WI38 (cell line): ENCODE measurements around the gene SLC26A1.

Experiments
- H3K4me3 ChIP-seq: 2 replicates; pipeline ENCODE4 v1.5.1; 2011; ENCODE audit warnings: low read depth, mild to moderate bottlenecking, control low read depth, low read length
- TF ChIP-seq, protein P1 (sequence below): IDR thresholded peaks from 2 replicates; pipeline ENCODE4 v1.5.1; 2012; ENCODE audit warnings: low read depth, mild to moderate bottlenecking, control low read depth, low read length

Gene SLC26A1

DNA sequence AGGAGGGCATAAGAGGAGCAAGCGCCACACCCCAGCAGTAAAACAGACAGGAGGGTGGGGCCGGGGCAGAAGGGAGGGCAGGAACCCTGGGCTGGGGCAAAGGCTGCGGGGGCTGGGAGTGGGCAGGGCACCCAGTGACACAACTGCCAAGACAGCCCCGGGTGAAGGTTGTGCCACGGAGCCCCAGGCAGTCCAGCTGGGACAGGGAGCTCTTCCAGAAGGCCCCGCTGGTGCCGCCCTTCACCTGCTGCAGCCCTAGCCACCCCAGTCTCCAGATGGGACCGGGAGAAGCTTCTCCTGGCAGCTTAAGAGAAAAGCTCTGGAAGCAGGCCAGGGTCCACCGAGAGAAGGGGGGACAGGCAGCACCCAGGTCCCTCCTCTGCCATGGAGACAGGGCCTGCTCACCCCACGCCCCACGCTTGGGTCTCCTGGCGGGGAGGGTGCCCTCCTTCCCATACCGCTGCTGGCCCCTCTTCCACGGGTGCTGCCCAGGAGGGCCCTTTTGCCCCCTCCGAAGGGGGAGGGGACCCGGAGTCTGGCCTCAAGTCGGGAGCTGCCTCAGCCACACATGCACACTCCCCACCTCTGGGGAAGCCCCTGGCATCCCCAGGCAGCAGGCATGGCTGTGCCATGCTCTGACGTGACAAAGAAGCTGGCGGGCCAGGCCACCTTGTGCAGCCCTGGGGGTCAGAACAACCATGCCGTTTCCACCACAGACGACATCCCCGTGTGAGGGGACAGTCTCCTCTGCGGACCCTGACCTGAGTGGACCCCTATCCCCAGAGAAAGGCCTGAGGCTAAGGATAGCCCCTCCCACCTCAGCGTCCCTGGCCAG lies 21.3 kb downstream of the SLC26A1 start:
- H3K4me3 ChIP-seq = peak overlapping the region; percentile 77

GRCh38 chr4:970854-971520 lies 22.2 kb downstream of the SLC26A1 start:
- no peak overlapping the region for H3K4me3 ChIP-seq
- TF ChIP-seq, protein P1, sequence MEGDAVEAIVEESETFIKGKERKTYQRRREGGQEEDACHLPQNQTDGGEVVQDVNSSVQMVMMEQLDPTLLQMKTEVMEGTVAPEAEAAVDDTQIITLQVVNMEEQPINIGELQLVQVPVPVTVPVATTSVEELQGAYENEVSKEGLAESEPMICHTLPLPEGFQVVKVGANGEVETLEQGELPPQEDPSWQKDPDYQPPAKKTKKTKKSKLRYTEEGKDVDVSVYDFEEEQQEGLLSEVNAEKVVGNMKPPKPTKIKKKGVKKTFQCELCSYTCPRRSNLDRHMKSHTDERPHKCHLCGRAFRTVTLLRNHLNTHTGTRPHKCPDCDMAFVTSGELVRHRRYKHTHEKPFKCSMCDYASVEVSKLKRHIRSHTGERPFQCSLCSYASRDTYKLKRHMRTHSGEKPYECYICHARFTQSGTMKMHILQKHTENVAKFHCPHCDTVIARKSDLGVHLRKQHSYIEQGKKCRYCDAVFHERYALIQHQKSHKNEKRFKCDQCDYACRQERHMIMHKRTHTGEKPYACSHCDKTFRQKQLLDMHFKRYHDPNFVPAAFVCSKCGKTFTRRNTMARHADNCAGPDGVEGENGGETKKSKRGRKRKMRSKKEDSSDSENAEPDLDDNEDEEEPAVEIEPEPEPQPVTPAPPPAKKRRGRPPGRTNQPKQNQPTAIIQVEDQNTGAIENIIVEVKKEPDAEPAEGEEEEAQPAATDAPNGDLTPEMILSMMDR = no peak

More for the DNA sequence above, 21.3 kb downstream of the SLC26A1 start:
- TF ChIP-seq, protein P1 = no peak

GRCh38 chr4:970046-970745 lies 23.0 kb downstream of the SLC26A1 start:
- TF ChIP-seq, protein P1 = no peak
- no peak overlapping the region for H3K4me3 ChIP-seq

DNA sequence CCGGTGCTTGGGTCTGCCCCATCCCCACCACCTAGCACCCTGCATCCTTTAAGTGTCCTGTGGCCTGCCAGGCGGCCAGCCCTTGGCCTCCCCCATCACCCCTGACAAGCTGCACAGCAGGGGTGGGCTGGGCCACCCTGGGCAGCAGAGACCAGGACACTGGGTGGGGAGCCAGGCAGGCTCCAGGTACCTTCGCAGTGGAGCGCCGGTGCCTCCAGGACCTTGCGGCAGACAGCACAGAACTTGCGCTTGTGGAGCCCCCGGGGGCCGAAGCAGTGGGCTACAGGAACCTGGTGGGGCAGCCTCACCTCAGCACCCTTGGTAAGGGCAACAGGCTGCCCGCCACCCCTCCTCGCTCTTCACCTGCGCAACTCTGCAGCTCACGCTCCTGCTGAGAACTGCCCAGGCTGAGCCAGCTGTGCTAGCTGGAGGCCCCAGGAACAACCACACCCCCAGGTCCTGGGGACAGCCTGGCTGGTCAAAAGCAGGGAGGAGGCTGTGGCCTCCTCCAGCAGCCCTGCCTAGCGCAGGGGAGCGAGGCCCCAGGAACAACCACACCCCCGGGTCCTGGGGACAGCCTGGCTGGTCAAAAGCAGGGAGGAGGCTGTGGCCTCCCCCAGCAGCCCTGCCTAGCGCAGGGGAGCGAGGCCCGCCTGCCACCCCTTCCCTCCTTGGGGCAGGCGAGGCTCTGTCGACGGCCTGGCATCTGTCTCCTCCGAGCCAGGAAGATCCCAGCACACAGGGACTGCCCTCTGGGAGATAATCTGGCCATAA lies 24.4 kb downstream of the SLC26A1 start:
- H3K4me3 ChIP-seq = no peak overlapping the region
- TF ChIP-seq, protein P1 = no peak

GRCh38 chr4:968221-968620 lies 25.0 kb downstream of the SLC26A1 start:
- no peak overlapping the region for H3K4me3 ChIP-seq
- TF ChIP-seq, protein P1 = no peak

DNA sequence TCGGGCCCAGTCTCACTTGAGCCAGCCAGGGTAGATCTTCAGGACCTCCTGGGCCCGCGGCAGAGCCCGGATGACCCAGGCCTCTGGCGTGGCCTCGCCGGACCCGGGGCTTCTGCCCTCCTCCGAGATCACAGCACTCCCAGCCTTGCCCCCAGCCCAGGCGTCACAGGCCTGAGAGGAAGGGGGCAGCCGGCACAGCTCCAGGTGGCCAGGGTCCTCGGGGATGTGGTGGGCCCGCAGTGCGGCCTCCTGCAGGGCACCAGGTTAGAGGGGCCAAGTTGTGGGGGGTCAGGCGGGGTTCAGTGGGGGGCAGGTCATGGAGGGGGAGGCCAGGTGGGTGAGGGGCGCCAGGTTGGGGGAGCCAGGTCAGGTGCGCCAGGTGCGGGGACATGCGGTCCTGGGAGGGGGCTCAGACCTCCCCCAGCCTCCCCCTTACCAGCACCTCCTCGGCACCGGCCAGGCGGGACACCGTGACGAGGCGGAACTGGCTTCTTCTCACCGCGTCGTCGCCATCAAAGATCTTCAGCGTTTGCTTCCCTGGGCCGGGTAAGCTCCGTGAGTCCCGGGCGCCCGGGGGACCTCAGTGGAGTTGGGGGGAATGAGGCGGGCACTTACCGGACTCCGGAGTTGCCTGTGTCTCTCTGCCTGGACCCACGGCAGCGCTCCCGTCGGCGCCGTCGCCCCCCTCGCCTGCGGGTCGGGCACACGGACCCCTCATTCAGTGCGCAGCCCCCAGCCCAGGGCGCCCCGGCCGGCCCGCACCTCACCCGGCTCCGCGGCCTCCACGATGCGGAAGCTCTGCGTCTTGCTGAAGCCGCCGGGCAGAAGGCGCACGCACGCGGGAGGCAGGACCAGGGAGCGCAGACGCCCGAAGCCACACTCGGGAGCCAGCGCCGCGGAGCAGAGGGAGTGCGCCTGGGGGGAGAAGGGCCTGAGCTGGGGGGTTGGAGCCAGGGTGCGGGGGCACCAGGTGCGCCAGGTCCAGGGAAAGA lies 25.8 kb downstream of the SLC26A1 start:
- TF ChIP-seq, protein P1 = no peak
- H3K4me3 ChIP-seq = no peak overlapping the region
